ENCODE results near the gene CACNA1C. TPM values are rescaled to one million over a fixed set of nuclear protein-coding genes. Genes with fewer than 3 reads are reported as not detected.

CACNA1C gene
- total RNA-seq, 1 experiment from 2014 or later: 3.7 TPM

GRCh38 chr12:2047752-2048151 lies 5.0 kb upstream of the CACNA1C start:
- ChIA-PET POLR2A (ENCODE audit: low non-redundant PET) (no interaction called here), CTCF (interaction anchor here (0.5 kb wide), 1 partner anchor 347 kb away, joined by 3 read pairs; no protein-coding TSS in a partner anchor)
- TF ChIP-seq EZH2 (IDR thresholded peaks at IDR 0.05; ENCODE audit: borderline replicate concordance, low read depth, low read length, poor library complexity, severe bottlenecking): no peak
- no peak for TF ChIP-seq CTCF (conservative IDR thresholded peaks at IDR 0.05; ENCODE audit: low read depth, low read length)
- no peaks in the 10 kb centered on the region for H3K36me3 ChIP-seq (ENCODE audit: insufficient read depth, low read length, poor library complexity, severe bottlenecking)
- BruUV-seq (replicated peaks): no TSS peak
- no peaks in the 10 kb centered on the region for H3K9me3 ChIP-seq (ENCODE audit: low read depth, low read length, poor library complexity, severe bottlenecking)
- H3K27ac ChIP-seq (ENCODE audit: low read depth, low read length, poor library complexity, severe bottlenecking): no peak overlapping the region
- no peak overlapping the region for H3K4me3 ChIP-seq (ENCODE audit: low read depth, low read length, poor library complexity, severe bottlenecking)
- intact Hi-C loops (cut with micrococcal nuclease; ENCODE audit: unreplicated experiment): no loop called here
- DNase-seq (ENCODE audit: low spot score): no peak
- peaks cover 23% of the 10 kb centered on the region for H3K27me3 ChIP-seq (replicated peaks; ENCODE audit: insufficient read depth, low read depth, low read length, poor library complexity)
- no peaks in the 10 kb centered on the region for H3K4me1 ChIP-seq (ENCODE audit: insufficient read depth, low read length, poor library complexity, severe bottlenecking)

- CTCF ChIA-PET: no interaction called here
Observed at GRCh38 chr12:2049604-2050540, 2.9 kb upstream of the CACNA1C start.

More at GRCh38 chr12:2049604-2050540, 2.9 kb upstream of the CACNA1C start:
- intact Hi-C loops (cut with micrococcal nuclease; ENCODE audit: unreplicated experiment): no loop called here
- no peak for TF ChIP-seq CTCF (conservative IDR thresholded peaks at IDR 0.05; ENCODE audit: low read depth, low read length)
- no peak for TF ChIP-seq EZH2 (IDR thresholded peaks at IDR 0.05; ENCODE audit: borderline replicate concordance, low read depth, low read length, poor library complexity, severe bottlenecking)
- Histone ChIP-seq H3K36me3 (ENCODE audit: insufficient read depth, low read length, poor library complexity, severe bottlenecking) (no peaks in the 10 kb centered on the region), H3K27me3 (replicated peaks; ENCODE audit: insufficient read depth, low read depth, low read length, poor library complexity) (peaks cover 37% of the 10 kb centered on the region), H3K4me3 (ENCODE audit: low read depth, low read length, poor library complexity, severe bottlenecking) (no peak overlapping the region), H3K9me3 (ENCODE audit: low read depth, low read length, poor library complexity, severe bottlenecking) (no peaks in the 10 kb centered on the region), H3K4me1 (ENCODE audit: insufficient read depth, low read length, poor library complexity, severe bottlenecking) (no peaks in the 10 kb centered on the region), H3K27ac (ENCODE audit: low read depth, low read length, poor library complexity, severe bottlenecking) (no peak overlapping the region)
- DNase-seq (ENCODE audit: low spot score): no peak
- POLR2A ChIA-PET (ENCODE audit: low non-redundant PET): interaction anchor here (0.6 to 0.7 kb wide), 2 partner anchors 18 to 68 kb away, joined by 3 read pairs; no protein-coding TSS in a partner anchor
- BruUV-seq (replicated peaks): no TSS peak

Measured in A673 (cell line).